Measurements from ENCODE around the gene TGFBR3. TPM values are rescaled to one million over a fixed set of nuclear protein-coding genes. Genes with fewer than 3 reads are reported as not detected.

The TGFBR3 gene
- total and polyA plus RNA-seq, 2 experiments from 2014 or later: 46.8 to 68.3 TPM

DNA sequence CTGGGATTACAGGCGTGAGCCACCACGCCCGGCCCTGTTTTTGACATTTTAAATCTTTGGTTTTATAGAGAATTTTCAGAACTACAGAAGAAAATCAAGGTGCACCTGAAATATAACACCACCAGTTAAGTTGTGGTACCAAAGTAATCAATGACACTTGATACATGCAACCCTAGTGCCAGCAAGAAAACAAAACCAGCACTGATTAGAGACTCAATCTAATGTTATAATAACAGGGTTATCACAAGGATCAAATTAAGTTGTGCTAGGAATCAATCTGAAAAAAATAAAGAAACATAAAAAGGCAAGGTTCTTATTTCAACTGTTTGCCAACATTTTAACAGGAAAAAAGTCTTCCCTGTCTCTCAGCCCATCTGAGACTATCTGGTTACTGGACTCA lies 23.8 kb downstream of the TGFBR3 start:
- 98% methylated on average over 3 of the region's 3 CpGs for WGBS (ENCODE audit: low lambda C conversion rate, missing lambda C conversion rate)
- peaks cover 58% of the 10 kb centered on the region for H3K79me2 ChIP-seq
- H3K27ac ChIP-seq: no peak overlapping the region
- no peaks in the 10 kb centered on the region for H3K27me3 ChIP-seq
- no peak for TF ChIP-seq EZH2phosphoT487 (IDR thresholded peaks at IDR 0.05; ENCODE audit: low read depth, severe bottlenecking, unreplicated experiment)
- TF ChIP-seq, protein P1, sequence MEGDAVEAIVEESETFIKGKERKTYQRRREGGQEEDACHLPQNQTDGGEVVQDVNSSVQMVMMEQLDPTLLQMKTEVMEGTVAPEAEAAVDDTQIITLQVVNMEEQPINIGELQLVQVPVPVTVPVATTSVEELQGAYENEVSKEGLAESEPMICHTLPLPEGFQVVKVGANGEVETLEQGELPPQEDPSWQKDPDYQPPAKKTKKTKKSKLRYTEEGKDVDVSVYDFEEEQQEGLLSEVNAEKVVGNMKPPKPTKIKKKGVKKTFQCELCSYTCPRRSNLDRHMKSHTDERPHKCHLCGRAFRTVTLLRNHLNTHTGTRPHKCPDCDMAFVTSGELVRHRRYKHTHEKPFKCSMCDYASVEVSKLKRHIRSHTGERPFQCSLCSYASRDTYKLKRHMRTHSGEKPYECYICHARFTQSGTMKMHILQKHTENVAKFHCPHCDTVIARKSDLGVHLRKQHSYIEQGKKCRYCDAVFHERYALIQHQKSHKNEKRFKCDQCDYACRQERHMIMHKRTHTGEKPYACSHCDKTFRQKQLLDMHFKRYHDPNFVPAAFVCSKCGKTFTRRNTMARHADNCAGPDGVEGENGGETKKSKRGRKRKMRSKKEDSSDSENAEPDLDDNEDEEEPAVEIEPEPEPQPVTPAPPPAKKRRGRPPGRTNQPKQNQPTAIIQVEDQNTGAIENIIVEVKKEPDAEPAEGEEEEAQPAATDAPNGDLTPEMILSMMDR (IDR thresholded peaks at IDR 0.05; ENCODE audit: poor library complexity): no peak
- no peak for TF ChIP-seq EZH2 (IDR thresholded peaks at IDR 0.05; ENCODE audit: borderline replicate concordance)
- H3K4me1 ChIP-seq (ENCODE audit: insufficient read depth): no peaks in the 10 kb centered on the region
- no peak overlapping the region for H3K4me2 ChIP-seq
- DNase-seq (ENCODE audit: low spot score): no peak
- no peaks in the 10 kb centered on the region for H3K36me3 ChIP-seq (replicated peaks; ENCODE audit: insufficient read depth, low read depth)
- no peak overlapping the region for H3K4me3 ChIP-seq
- no peaks in the 10 kb centered on the region for H3K9me2 ChIP-seq (replicated peaks; ENCODE audit: insufficient read depth)
- H3K9me3 ChIP-seq (ENCODE audit: low read depth): no peaks in the 10 kb centered on the region
- H4K20me1 ChIP-seq (ENCODE audit: insufficient read depth, poor library complexity, severe bottlenecking): no peaks in the 10 kb centered on the region
- no peak overlapping the region for H2AFZ ChIP-seq

DNA sequence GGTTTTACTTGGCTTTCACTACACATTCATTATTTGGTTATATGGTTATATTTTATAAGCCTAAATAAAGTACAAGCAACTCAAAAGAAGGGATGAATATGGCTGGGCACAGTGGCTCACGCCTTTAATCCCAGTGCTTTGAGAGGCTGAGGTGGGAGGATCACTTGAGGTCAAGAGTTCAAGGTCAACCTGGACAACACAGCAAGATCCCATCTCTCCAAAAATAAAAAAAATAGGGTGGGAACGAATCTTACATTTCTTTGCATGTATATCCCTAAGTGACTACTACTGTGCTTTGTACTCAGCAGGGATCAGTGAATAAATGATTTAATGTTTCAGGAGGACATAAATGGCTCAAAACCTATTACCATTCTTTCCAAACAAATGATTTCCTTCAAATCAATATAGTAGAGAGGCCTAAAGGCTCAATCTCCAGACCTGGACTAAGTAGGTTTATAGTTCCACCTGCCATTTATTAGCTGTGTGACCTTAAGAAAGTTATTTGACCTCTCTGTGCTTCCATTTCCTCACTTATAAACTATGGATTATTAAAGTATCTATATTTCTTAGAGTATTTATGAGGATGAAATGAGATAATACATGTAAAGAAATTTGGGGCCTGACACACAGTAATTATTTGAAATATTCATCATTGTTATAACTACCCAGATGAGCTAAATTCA lies 28.3 kb downstream of the TGFBR3 start:
- Histone ChIP-seq H3K27ac (no peak overlapping the region), H3K4me1 (ENCODE audit: insufficient read depth) (no peaks in the 10 kb centered on the region), H3K79me2 (peaks cover 49% of the 10 kb centered on the region), H2AFZ (no peak overlapping the region), H3K9me2 (replicated peaks; ENCODE audit: insufficient read depth) (no peaks in the 10 kb centered on the region), H4K20me1 (ENCODE audit: insufficient read depth, poor library complexity, severe bottlenecking) (no peaks in the 10 kb centered on the region), H3K9me3 (ENCODE audit: low read depth) (no peaks in the 10 kb centered on the region), H3K4me2 (no peak overlapping the region), H3K36me3 (replicated peaks; ENCODE audit: insufficient read depth, low read depth) (no peaks in the 10 kb centered on the region), H3K4me3 (no peak overlapping the region), H3K27me3 (no peaks in the 10 kb centered on the region)
- no peak for TF ChIP-seq EZH2 (IDR thresholded peaks at IDR 0.05; ENCODE audit: borderline replicate concordance)
- TF ChIP-seq, protein P1 (IDR thresholded peaks at IDR 0.05; ENCODE audit: poor library complexity): no peak
- no peak for TF ChIP-seq EZH2phosphoT487 (IDR thresholded peaks at IDR 0.05; ENCODE audit: low read depth, severe bottlenecking, unreplicated experiment)
- WGBS (ENCODE audit: low lambda C conversion rate, missing lambda C conversion rate): 96% methylated on average over 2 of the region's 2 CpGs
- DNase-seq (ENCODE audit: low spot score): no peak

DNA sequence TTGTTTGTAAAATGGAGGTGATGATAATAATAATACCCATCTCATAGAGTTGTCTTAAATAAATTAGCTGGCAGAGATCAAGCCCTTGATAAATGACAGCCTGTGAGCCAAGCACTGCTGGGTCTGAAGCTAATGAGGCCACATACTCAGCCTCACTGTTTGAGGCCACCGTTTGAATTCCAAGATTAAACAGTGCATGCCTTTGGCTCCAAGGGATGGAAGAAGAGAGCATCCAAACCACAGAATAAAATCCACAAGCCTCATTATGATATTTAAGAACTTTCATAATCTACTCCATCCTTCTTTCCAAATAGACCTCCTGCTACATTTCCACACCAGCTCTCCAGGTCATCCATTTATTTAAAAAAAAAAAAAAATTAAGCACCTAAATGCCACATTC lies 29.0 kb downstream of the TGFBR3 start:
- H3K36me3 ChIP-seq (replicated peaks; ENCODE audit: insufficient read depth, low read depth): no peaks in the 10 kb centered on the region
- H4K20me1 ChIP-seq (ENCODE audit: insufficient read depth, poor library complexity, severe bottlenecking): no peaks in the 10 kb centered on the region
- H3K4me3 ChIP-seq: no peak overlapping the region
- H3K9me2 ChIP-seq (replicated peaks; ENCODE audit: insufficient read depth): no peaks in the 10 kb centered on the region
- no peak overlapping the region for H3K4me2 ChIP-seq
- H3K4me1 ChIP-seq (ENCODE audit: insufficient read depth): no peaks in the 10 kb centered on the region
- WGBS (ENCODE audit: low lambda C conversion rate, missing lambda C conversion rate): 36% methylated on average over 1 of the region's 1 CpG
- no peaks in the 10 kb centered on the region for H3K9me3 ChIP-seq (ENCODE audit: low read depth)
- no peak for DNase-seq (ENCODE audit: low spot score)
- no peaks in the 10 kb centered on the region for H3K27me3 ChIP-seq
- H3K79me2 ChIP-seq: peaks cover 48% of the 10 kb centered on the region
- H2AFZ ChIP-seq: no peak overlapping the region
- no peak overlapping the region for H3K27ac ChIP-seq
- TF ChIP-seq EZH2 (IDR thresholded peaks at IDR 0.05; ENCODE audit: borderline replicate concordance) (no peak), EZH2phosphoT487 (IDR thresholded peaks at IDR 0.05; ENCODE audit: low read depth, severe bottlenecking, unreplicated experiment) (no peak)
- TF ChIP-seq, protein P1 (IDR thresholded peaks at IDR 0.05; ENCODE audit: poor library complexity): no peak
